ENCODE measurements around the gene CDK5RAP3.
A peak's percentile ranks its signal among the peaks of the same experiment; 100 is the strongest.
"Not testable (repeated sequence)": the region's sequence is repeated elsewhere in the genome, so short reads cannot be mapped to it uniquely, and the experiment has no call there.

CDK5RAP3 gene

DNA sequence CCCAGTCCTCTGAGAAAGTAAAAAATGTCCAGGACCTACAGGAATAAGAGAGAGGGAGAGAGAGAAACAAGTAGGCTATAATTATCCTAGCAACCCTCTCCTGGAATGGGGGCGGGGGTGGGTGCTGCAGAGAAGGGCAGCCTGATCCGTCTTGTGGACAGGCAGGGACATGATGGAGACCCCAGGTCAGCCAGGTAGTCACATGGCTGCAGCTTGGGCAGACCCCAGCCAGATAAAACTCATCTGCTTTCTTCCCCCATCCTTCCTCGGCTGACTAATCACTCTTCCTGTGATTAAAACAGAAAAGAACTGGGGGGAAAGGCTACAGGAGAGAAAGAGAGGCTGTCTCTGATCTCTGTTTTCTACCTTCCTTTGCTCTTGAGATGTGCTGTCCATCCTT lies 34.1 kb downstream of the CDK5RAP3 start:
- H3K36me3 Mint-ChIP-seq (ENCODE audit: low read depth): no peaks in the 10 kb centered on the region
- H3K27me3 Mint-ChIP-seq: no peaks in the 10 kb centered on the region
- intact Hi-C loops (cut with micrococcal nuclease): no loop called here

DNA sequence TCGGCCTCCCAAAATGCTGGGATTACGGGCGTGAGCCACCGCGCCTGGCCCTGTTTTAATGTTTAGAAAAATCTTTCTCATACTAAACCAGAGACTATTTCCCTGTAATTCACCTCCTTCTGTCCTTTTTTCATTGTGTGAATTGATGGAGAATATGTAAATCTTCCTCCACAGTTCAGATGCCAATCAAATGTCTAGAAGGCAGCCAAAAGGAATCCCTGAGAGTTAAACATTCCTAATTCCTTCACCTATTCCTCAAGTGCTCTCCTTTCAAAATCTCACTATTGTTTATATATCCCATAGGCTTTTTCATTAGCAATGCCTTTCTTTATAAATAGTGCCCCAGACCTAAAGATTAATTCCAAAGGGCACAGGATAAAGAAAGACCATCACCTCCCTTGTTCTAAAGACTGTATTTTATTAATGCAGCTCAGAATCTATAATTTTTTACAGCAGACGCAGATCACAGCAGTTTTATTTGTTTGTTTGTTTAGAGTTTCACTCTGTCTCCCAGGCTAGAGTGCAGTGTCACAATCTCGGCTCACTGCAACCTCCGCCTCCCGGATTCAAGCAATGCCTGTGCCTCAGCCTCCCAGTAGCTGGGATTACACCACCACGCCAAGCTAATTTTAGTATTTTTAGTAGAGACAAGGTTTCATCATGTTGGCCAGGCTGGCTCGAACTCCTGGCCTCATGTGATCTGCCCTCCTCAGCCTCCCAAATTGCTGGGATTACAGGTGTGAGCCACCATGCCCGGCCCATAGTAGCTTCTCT lies 36.2 kb downstream of the CDK5RAP3 start:
- Mint-ChIP-seq H3K27ac (peak overlapping the region; percentile 27), H3K4me3 (no peak overlapping the region), H3K36me3 (ENCODE audit: low read depth) (no peaks in the 10 kb centered on the region)

More for the DNA sequence above, 34.1 kb downstream of the CDK5RAP3 start:
- H3K27ac Mint-ChIP-seq: peak overlapping the region; percentile 83
- peaks cover 65% of the 10 kb centered on the region for H3K4me1 Mint-ChIP-seq (ENCODE audit: low read depth)
- no peak overlapping the region for H3K4me3 Mint-ChIP-seq
- no peaks in the 10 kb centered on the region for H3K9me3 Mint-ChIP-seq

GRCh38 chr17:48010193-48010592 lies 39.3 kb downstream of the CDK5RAP3 start:
- Mint-ChIP-seq H3K27ac (no peak overlapping the region), H3K4me1 (ENCODE audit: low read depth) (peaks cover 36% of the 10 kb centered on the region), H3K27me3 (peaks cover 36% of the 10 kb centered on the region), H3K9me3 (no peaks in the 10 kb centered on the region), H3K36me3 (ENCODE audit: low read depth) (no peaks in the 10 kb centered on the region), H3K4me3 (no peak overlapping the region)
- intact Hi-C loops (cut with micrococcal nuclease): no loop called here

More for the DNA sequence above, 36.2 kb downstream of the CDK5RAP3 start:
- H3K4me1 Mint-ChIP-seq (ENCODE audit: low read depth): peaks cover 61% of the 10 kb centered on the region
- no peaks in the 10 kb centered on the region for H3K9me3 Mint-ChIP-seq
- peaks cover 9% of the 10 kb centered on the region for H3K27me3 Mint-ChIP-seq
- intact Hi-C loops (cut with micrococcal nuclease): no loop called here

GRCh38 chr17:48011405-48012150 lies 40.7 kb downstream of the CDK5RAP3 start:
- peak overlapping the region; percentile 1 for H3K27ac Mint-ChIP-seq
- peak overlapping the region; percentile 62 for H3K4me3 Mint-ChIP-seq
- H3K27me3 Mint-ChIP-seq: peaks cover 36% of the 10 kb centered on the region
- H3K9me3 Mint-ChIP-seq: no peaks in the 10 kb centered on the region
- intact Hi-C loops (cut with micrococcal nuclease): no loop called here
- no peaks in the 10 kb centered on the region for H3K36me3 Mint-ChIP-seq (ENCODE audit: low read depth)
- H3K4me1 Mint-ChIP-seq (ENCODE audit: low read depth): peaks cover 26% of the 10 kb centered on the region

- H3K4me1 Mint-ChIP-seq (ENCODE audit: low read depth): peaks cover 21% of the 10 kb centered on the region
- intact Hi-C loops (cut with micrococcal nuclease): no loop called here
These were observed 41.2 kb downstream of the CDK5RAP3 start for GRCh38 chr17:48012151-48012520.

DNA sequence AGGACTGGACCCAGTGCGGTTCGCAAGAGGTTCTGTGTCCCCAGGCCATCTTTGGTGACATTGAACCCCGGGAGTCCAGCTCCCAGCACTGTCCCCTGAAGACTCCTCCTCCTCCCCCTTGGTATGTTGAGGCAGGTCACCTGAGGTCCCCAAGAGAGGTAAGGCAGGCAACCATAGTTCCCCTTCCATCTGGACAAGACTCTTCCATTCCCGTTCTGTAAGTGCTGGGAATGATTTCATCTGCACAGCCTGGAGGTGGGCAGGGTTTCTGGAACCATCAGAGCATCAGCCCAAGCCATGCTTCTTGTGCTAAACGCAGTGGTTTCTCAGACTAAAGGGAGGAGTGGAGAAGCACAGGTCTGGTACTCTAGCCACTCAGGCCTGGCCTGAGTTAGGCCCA lies 41.7 kb downstream of the CDK5RAP3 start:
- Mint-ChIP-seq H3K27me3 (peaks cover 36% of the 10 kb centered on the region), H3K27ac (no peak overlapping the region), H3K4me3 (peak overlapping the region; percentile 62), H3K36me3 (ENCODE audit: low read depth) (no peaks in the 10 kb centered on the region), H3K9me3 (no peaks in the 10 kb centered on the region), H3K4me1 (ENCODE audit: low read depth) (peaks cover 20% of the 10 kb centered on the region)
- intact Hi-C loops (cut with micrococcal nuclease): no loop called here

More at GRCh38 chr17:48012151-48012520, 41.2 kb downstream of the CDK5RAP3 start:
- Mint-ChIP-seq H3K36me3 (ENCODE audit: low read depth) (no peaks in the 10 kb centered on the region), H3K27me3 (peaks cover 36% of the 10 kb centered on the region), H3K4me3 (peak overlapping the region; percentile 62), H3K9me3 (no peaks in the 10 kb centered on the region), H3K27ac (no peak overlapping the region)

DNA sequence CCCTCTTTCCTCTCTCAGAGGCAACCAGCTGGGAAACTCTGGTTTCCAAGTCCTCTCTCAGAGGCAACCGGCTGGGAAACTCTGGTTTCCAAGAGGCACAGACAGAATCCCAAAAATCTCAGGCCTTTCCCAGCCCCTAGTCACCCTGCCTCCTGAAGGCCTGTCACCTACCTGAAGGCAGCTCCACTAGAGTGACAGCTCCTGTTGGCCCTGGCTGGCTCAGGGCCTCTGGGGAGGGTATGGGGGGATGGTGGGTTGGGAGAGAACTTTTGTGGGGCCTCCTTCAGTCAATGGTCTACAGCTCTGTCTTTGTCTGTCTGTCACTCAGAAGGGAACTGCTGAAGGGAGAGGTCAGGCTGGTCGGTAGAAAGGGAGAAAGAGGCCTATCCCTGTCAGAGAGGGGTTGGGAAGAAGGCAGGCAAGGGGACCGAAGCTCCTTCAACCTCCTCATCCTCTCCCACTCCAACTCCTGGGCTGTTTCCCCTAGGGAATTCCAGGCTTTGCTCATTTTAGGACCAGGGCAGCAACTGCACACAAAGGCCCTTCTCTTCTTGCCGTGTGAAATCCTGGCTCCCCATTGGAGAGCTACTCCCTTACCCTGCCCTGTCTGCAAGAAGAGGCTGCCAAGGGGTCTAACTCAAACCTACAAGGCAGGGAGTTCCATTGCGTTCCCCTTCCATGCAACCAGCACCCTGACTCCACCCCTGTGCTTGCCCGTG lies 43.1 kb downstream of the CDK5RAP3 start:
- Mint-ChIP-seq H3K4me3 (no peak overlapping the region), H3K4me1 (ENCODE audit: low read depth) (peaks cover 27% of the 10 kb centered on the region), H3K27ac (no peak overlapping the region), H3K36me3 (ENCODE audit: low read depth) (no peaks in the 10 kb centered on the region), H3K27me3 (peaks cover 36% of the 10 kb centered on the region), H3K9me3 (no peaks in the 10 kb centered on the region)
- intact Hi-C loops (cut with micrococcal nuclease): no loop called here

GRCh38 chr17:48014595-48015111 lies 43.7 kb downstream of the CDK5RAP3 start:
- peaks cover 27% of the 10 kb centered on the region for H3K4me1 Mint-ChIP-seq (ENCODE audit: low read depth)
- peaks cover 37% of the 10 kb centered on the region for H3K27me3 Mint-ChIP-seq
- no peaks in the 10 kb centered on the region for H3K9me3 Mint-ChIP-seq
- H3K36me3 Mint-ChIP-seq (ENCODE audit: low read depth): no peaks in the 10 kb centered on the region
- no peak overlapping the region for H3K27ac Mint-ChIP-seq
- intact Hi-C loops (cut with micrococcal nuclease): loop anchor here (5.0 kb wide), 2 partner anchors 117 to 172 kb away; partner anchors contain the start of genes SCRN2 and SP2
- no peak overlapping the region for H3K4me3 Mint-ChIP-seq

DNA sequence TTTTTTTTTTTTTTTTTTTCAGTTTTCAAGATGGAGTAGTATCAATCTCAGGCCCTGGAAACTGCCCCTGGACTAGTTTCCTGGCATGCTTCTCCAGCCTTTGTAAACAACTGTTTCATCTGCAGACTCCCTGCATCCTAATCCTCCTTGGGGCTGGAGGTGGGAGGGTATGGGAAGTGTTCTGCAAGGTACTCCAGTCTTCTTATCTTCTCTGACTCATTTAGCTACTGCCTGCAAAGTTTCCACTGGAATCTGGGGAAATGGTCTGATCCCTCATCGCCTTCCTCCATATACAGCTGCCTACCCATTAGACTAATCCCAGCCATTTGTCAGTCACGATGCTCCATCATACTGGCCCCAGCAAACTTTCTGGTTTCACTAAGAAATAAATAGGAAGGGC lies 45.2 kb downstream of the CDK5RAP3 start:
- Mint-ChIP-seq H3K4me3 (no peak overlapping the region), H3K27me3 (peaks cover 38% of the 10 kb centered on the region), H3K27ac (no peak overlapping the region), H3K4me1 (ENCODE audit: low read depth) (peaks cover 26% of the 10 kb centered on the region), H3K36me3 (ENCODE audit: low read depth) (no peaks in the 10 kb centered on the region), H3K9me3 (no peaks in the 10 kb centered on the region)
- intact Hi-C loops (cut with micrococcal nuclease): loop anchor here (5.0 kb wide), 2 partner anchors 119 to 174 kb away; partner anchors contain the start of genes SCRN2 and SP2

- H3K4me1 Mint-ChIP-seq (ENCODE audit: low read depth): peaks cover 19% of the 10 kb centered on the region
- H3K4me3 Mint-ChIP-seq; H3K9me3 Mint-ChIP-seq; H3K36me3 Mint-ChIP-seq (ENCODE audit: low read depth): not testable (repeated sequence)
- intact Hi-C loops (cut with micrococcal nuclease): loop anchor here (1.0 to 5.0 kb wide), 4 partner anchors 39 to 175 kb away; partner anchors contain the start of genes SCRN2 and SP2
- H3K27me3 Mint-ChIP-seq: peaks cover 22% of the 10 kb centered on the region
- H3K27ac Mint-ChIP-seq: peak overlapping the region; percentile 53
These were observed 46.9 kb downstream of the CDK5RAP3 start for GRCh38 chr17:48017817-48018158.

- peaks cover 59% of the 10 kb centered on the region for H3K4me1 Mint-ChIP-seq (ENCODE audit: low read depth)
- intact Hi-C loops (cut with micrococcal nuclease): loop anchor here (10.0 kb wide), 2 partner anchors 353 to 593 kb away; partner anchors contain the start of genes HOXB7 and HOXB8
- H3K27ac Mint-ChIP-seq: no peak overlapping the region
- peaks cover 5% of the 10 kb centered on the region for H3K27me3 Mint-ChIP-seq
- H3K9me3 Mint-ChIP-seq: no peaks in the 10 kb centered on the region
- H3K4me3 Mint-ChIP-seq: no peak overlapping the region
- H3K36me3 Mint-ChIP-seq (ENCODE audit: low read depth): no peaks in the 10 kb centered on the region
These were observed 51.0 kb downstream of the CDK5RAP3 start for GRCh38 chr17:48021934-48022333.

GRCh38 chr17:48022901-48023300 lies 52.0 kb downstream of the CDK5RAP3 start:
- intact Hi-C loops (cut with micrococcal nuclease): loop anchor here (10.0 kb wide), 2 partner anchors 352 to 592 kb away; partner anchors contain the start of genes HOXB7 and HOXB8
- Mint-ChIP-seq H3K27ac (peak overlapping the region; percentile 96), H3K36me3 (ENCODE audit: low read depth) (no peaks in the 10 kb centered on the region), H3K4me3 (no peak overlapping the region), H3K27me3 (peaks cover 9% of the 10 kb centered on the region), H3K9me3 (no peaks in the 10 kb centered on the region), H3K4me1 (ENCODE audit: low read depth) (peaks cover 57% of the 10 kb centered on the region)

GRCh38 chr17:48023400-48024148 lies 52.7 kb downstream of the CDK5RAP3 start:
- Mint-ChIP-seq H3K36me3 (ENCODE audit: low read depth) (no peaks in the 10 kb centered on the region), H3K4me1 (ENCODE audit: low read depth) (peaks cover 52% of the 10 kb centered on the region), H3K27ac (peak overlapping the region; percentile 96), H3K4me3 (peak overlapping the region; percentile 86), H3K27me3 (peaks cover 11% of the 10 kb centered on the region), H3K9me3 (no peaks in the 10 kb centered on the region)
- intact Hi-C loops (cut with micrococcal nuclease): loop anchor here (10.0 kb wide), 2 partner anchors 351 to 591 kb away; partner anchors contain the start of genes HOXB7 and HOXB8
